Measurements from ENCODE around the gene LRRC8D. TPM values are rescaled to one million over a fixed set of nuclear protein-coding genes. Genes with fewer than 3 reads are reported as not detected.
A peak's percentile ranks its signal among the peaks of the same experiment; 100 is the strongest.

LRRC8D gene
- total and polyA plus RNA-seq, 9 of the 15 experiments (the other 6 are each of a cell fraction or from before 2014, with no cell fraction given), result 3.4 to 53.9 (median 15.9) TPM

DNA sequence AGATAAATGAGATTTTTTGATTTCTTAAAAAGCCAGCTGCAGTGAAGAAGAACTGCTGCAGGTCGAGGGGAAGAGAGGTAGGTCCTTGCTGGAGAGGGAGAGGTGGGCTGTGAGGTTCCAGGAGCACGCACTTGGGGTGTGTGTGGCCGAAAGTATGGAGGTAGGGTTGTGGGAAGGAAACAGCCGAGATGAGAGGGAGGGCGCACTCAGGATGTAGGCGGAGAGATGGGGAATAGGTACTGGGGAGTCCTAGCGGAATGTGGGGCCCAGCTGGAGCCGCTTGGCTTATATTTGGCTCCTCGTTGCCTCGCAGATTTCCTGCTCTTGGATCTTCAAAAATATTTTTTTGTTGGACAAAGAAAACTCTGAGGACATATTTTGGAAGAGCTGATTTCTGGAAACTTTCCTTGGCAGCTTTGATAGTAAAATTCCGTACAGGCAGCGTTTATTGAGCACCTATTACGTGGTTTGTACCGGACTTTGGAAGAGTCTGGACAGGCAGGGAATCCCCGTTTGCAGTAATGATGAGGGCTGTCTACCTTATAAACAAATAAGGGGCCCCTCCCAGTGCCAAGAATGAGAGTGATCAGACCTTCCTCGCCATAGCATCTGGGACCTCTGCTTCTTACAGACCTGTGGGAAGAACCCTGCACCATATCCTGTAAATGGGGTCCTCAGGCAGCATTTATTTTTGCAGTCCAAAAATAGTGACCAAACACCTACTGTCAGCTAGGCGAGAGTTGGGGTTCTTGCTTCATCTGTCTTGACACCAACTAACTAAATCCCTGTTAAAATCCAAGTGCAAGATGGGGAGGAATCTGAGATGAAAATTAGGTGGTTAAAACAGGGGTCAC is 1.5 kb downstream of the LRRC8D start (continued):
- TF ChIP-seq, protein P1, sequence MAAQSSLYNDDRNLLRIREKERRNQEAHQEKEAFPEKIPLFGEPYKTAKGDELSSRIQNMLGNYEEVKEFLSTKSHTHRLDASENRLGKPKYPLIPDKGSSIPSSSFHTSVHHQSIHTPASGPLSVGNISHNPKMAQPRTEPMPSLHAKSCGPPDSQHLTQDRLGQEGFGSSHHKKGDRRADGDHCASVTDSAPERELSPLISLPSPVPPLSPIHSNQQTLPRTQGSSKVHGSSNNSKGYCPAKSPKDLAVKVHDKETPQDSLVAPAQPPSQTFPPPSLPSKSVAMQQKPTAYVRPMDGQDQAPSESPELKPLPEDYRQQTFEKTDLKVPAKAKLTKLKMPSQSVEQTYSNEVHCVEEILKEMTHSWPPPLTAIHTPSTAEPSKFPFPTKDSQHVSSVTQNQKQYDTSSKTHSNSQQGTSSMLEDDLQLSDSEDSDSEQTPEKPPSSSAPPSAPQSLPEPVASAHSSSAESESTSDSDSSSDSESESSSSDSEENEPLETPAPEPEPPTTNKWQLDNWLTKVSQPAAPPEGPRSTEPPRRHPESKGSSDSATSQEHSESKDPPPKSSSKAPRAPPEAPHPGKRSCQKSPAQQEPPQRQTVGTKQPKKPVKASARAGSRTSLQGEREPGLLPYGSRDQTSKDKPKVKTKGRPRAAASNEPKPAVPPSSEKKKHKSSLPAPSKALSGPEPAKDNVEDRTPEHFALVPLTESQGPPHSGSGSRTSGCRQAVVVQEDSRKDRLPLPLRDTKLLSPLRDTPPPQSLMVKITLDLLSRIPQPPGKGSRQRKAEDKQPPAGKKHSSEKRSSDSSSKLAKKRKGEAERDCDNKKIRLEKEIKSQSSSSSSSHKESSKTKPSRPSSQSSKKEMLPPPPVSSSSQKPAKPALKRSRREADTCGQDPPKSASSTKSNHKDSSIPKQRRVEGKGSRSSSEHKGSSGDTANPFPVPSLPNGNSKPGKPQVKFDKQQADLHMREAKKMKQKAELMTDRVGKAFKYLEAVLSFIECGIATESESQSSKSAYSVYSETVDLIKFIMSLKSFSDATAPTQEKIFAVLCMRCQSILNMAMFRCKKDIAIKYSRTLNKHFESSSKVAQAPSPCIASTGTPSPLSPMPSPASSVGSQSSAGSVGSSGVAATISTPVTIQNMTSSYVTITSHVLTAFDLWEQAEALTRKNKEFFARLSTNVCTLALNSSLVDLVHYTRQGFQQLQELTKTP (IDR thresholded peaks at IDR 0.05; ENCODE audit: low read depth in 1 of 2, partially characterized antibody in 2 of 2), result peak in 1 of 2 experiments; percentile 65
- TF ChIP-seq, protein P2, sequence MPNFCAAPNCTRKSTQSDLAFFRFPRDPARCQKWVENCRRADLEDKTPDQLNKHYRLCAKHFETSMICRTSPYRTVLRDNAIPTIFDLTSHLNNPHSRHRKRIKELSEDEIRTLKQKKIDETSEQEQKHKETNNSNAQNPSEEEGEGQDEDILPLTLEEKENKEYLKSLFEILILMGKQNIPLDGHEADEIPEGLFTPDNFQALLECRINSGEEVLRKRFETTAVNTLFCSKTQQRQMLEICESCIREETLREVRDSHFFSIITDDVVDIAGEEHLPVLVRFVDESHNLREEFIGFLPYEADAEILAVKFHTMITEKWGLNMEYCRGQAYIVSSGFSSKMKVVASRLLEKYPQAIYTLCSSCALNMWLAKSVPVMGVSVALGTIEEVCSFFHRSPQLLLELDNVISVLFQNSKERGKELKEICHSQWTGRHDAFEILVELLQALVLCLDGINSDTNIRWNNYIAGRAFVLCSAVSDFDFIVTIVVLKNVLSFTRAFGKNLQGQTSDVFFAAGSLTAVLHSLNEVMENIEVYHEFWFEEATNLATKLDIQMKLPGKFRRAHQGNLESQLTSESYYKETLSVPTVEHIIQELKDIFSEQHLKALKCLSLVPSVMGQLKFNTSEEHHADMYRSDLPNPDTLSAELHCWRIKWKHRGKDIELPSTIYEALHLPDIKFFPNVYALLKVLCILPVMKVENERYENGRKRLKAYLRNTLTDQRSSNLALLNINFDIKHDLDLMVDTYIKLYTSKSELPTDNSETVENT (CRISPR knock-in tag; IDR thresholded peaks at IDR 0.05), result no peak
- TF ChIP-seq, protein P3, sequence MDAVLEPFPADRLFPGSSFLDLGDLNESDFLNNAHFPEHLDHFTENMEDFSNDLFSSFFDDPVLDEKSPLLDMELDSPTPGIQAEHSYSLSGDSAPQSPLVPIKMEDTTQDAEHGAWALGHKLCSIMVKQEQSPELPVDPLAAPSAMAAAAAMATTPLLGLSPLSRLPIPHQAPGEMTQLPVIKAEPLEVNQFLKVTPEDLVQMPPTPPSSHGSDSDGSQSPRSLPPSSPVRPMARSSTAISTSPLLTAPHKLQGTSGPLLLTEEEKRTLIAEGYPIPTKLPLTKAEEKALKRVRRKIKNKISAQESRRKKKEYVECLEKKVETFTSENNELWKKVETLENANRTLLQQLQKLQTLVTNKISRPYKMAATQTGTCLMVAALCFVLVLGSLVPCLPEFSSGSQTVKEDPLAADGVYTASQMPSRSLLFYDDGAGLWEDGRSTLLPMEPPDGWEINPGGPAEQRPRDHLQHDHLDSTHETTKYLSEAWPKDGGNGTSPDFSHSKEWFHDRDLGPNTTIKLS (IDR thresholded peaks at IDR 0.05; ENCODE audit: borderline replicate concordance, low read depth), result no peak
- 0 out of 2 replicates have a peak, but pooled peaks have one; percentile 22 for TF ChIP-seq BACH1 (tag; IDR thresholded peaks at IDR 0.05)
- no peak for TF ChIP-seq RUNX1 (IDR thresholded peaks at IDR 0.05; ENCODE audit: low read depth)
- TF ChIP-seq PHF21A (IDR thresholded peaks at IDR 0.05; ENCODE audit: borderline replicate concordance, low read depth), result 0 out of 2 replicates have a peak, but pooled peaks have one; percentile 1
- TF ChIP-seq, protein P4, sequence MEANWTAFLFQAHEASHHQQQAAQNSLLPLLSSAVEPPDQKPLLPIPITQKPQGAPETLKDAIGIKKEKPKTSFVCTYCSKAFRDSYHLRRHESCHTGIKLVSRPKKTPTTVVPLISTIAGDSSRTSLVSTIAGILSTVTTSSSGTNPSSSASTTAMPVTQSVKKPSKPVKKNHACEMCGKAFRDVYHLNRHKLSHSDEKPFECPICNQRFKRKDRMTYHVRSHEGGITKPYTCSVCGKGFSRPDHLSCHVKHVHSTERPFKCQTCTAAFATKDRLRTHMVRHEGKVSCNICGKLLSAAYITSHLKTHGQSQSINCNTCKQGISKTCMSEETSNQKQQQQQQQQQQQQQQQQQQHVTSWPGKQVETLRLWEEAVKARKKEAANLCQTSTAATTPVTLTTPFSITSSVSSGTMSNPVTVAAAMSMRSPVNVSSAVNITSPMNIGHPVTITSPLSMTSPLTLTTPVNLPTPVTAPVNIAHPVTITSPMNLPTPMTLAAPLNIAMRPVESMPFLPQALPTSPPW (CRISPR knock-in tag; IDR thresholded peaks at IDR 0.05), result no peak
- no peak for TF ChIP-seq ZNF143 (CRISPR knock-in tag; IDR thresholded peaks at IDR 0.05)
- TF ChIP-seq GATAD2A (IDR thresholded peaks at IDR 0.05), result 0 out of 2 replicates have a peak, but pooled peaks have one; percentile 13
- TF ChIP-seq RBM17 (IDR thresholded peaks at IDR 0.05; ENCODE audit: borderline replicate concordance, low read depth, low read length), result no peak
- peak; percentile 40; the same call in 1 of the 2 replicates for TF ChIP-seq SUPT5H (IDR thresholded peaks at IDR 0.05)
- peak; percentile 32; the same call in 1 of the 2 replicates for TF ChIP-seq NFXL1 (CRISPR knock-in tag; IDR thresholded peaks at IDR 0.05)
- TF ChIP-seq LCOR (CRISPR knock-in tag; IDR thresholded peaks at IDR 0.05), result peak; percentile 16; the same call in 1 of the 2 replicates
- peak in 1 of 2 experiments; percentile 36; a peak in 1 of 4 replicates for TF ChIP-seq KDM1A (IDR thresholded peaks at IDR 0.05)
- TF ChIP-seq TCF3 (CRISPR knock-in tag; IDR thresholded peaks at IDR 0.05), result no peak
- 0 out of 4 replicates have a peak, but pooled peaks of 1 of the 2 experiments have one; percentile 33 for TF ChIP-seq SIN3A (IDR thresholded peaks at IDR 0.05; ENCODE audit: borderline replicate concordance in 2 of 2, control insufficient read depth in 1 of 2, low read depth in 2 of 2, low read length in 2 of 2)
- TF ChIP-seq ZBTB17 (CRISPR knock-in tag; IDR thresholded peaks at IDR 0.05), result peak; percentile 29; the same call in 1 of the 2 replicates
